Bone marrow (tissue), 2 donors: ENCODE measurements around the gene SPRR2D.
"Not testable (repeated sequence)": the region's sequence is repeated elsewhere in the genome, so short reads cannot be mapped to it uniquely, and the experiment has no call there.

Experiments used
- DNase-seq, 2 donors: peaks; one replicate each; lab custom pipeline; 2025; lab: John Stamatoyannopoulos, UW

Gene SPRR2D

GRCh38 chr1:153040950-153041631 lies at the start of gene SPRR2D:
TSS of gene SPRR2D (minus strand) at chr1:153041120. CDS start at chr1:153040346, 774 bp downstream.
- DNase-seq: no peak

- no peak for DNase-seq
These were observed 46.7 kb upstream of the SPRR2D start for GRCh38 chr1:153087652-153088051.

- DNase-seq: no peak
These were observed 40.8 kb upstream of the SPRR2D start for GRCh38 chr1:153081736-153082135.

GRCh38 chr1:153072806-153073726 lies 32.1 kb upstream of the SPRR2D start:
- no peak for DNase-seq

- no peak for DNase-seq
These were observed 30.6 kb upstream of the SPRR2D start, which contains the start of gene SPRR2B for GRCh38 chr1:153071511-153071910. TSS of gene SPRR2B (minus strand) at chr1:153071611. CDS start at chr1:153070839, 772 bp downstream.

GRCh38 chr1:153070243-153070642 lies 29.3 kb upstream of the SPRR2D start:
- DNase-seq: no peak

- no peak for DNase-seq
These were observed 18.2 kb upstream of the SPRR2D start for GRCh38 chr1:153058826-153059784.

GRCh38 chr1:153058154-153058553 lies 17.2 kb upstream of the SPRR2D start:
- no peak for DNase-seq

- DNase-seq: no peak
These were observed 16.5 kb upstream of the SPRR2D start, which contains the start of gene SPRR2A for GRCh38 chr1:153057375-153057774. TSS of gene SPRR2A (minus strand) at chr1:153057512. CDS start at chr1:153056735, 777 bp downstream.

- DNase-seq: not testable (repeated sequence)
These were observed 15.2 kb upstream of the SPRR2D start for GRCh38 chr1:153056111-153056510.

- DNase-seq: no peak
These were observed 8.3 kb upstream of the SPRR2D start for GRCh38 chr1:153049211-153049610.

GRCh38 chr1:153035211-153035610 lies 5.7 kb downstream of the SPRR2D start:
- DNase-seq: no peak

GRCh38 chr1:153032677-153033308 lies 8.1 kb downstream of the SPRR2D start:
- DNase-seq: peak in 1 of 2 donors; percentile 3

- no peak for DNase-seq
These were observed 8.8 kb downstream of the SPRR2D start for GRCh38 chr1:153032073-153032472.

- DNase-seq: no peak
These were observed 10.0 kb downstream of the SPRR2D start, which contains the start of gene SPRR1B for GRCh38 chr1:153030895-153031294. TSS of gene SPRR1B (plus strand) at chr1:153031203. CDS start at chr1:153032346, 1,143 bp downstream.

- no peak for DNase-seq
These were observed 12.2 kb downstream of the SPRR2D start for GRCh38 chr1:153028766-153029165.

GRCh38 chr1:153025797-153026196 lies 15.1 kb downstream of the SPRR2D start:
- DNase-seq: no peak

GRCh38 chr1:153024413-153024812 lies 16.5 kb downstream of the SPRR2D start:
- no peak for DNase-seq

- DNase-seq: no peak
These were observed 17.8 kb downstream of the SPRR2D start for GRCh38 chr1:153023109-153023508.

- DNase-seq: not testable (repeated sequence)
These were observed 18.6 kb downstream of the SPRR2D start for GRCh38 chr1:153022340-153022739.

GRCh38 chr1:153021829-153022228 lies 19.1 kb downstream of the SPRR2D start:
- not testable (repeated sequence) for DNase-seq
